ENCODE results near the gene MNT. TPM values are rescaled to one million over a fixed set of nuclear protein-coding genes. Genes with fewer than 3 reads are reported as not detected.

MNT gene
- total and polyA plus RNA-seq, 9 of the 15 experiments (the other 6 are each of a cell fraction or from before 2014, with no cell fraction given), result 0.18 to 23.8 (median 5.3) TPM

DNA sequence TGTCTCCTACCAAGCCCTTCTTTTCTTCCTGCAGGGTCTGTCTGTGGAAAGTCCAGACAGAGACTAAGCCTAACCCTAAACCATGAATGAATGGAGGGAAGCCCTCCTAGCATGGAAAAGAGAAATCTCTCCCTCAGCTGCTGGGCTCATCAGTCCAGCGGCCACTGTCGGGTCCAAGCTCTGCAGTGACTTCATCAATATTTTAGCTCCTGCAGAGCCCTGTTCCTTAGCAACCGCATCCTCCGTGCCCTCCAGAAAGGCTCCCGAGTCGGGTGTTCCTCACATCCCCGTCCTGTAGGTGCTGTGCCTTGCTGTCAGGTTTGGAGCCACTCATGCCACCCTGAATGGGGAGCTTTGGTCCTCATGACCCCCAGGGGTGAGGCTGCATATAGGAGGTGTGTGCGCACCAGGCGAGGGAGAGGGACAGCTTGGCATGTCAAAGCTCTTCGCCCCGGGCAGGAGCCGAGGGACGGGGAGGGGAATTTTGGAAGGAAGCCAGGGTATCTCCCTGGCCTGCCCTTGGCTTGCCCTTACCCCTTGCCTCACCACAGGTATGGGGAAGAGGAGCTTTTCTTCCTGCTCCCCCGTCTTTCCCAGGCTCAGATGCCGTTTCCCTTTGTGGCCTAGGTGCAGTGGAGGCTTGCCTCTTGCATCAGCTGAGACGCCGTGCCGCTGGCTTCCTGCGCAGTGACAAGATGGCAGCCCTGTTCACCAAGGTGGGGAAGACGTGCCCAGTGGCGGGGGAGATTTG is 39.7 kb downstream of the MNT start:
- Histone ChIP-seq H3K9me1 (ENCODE audit: control insufficient read depth, insufficient read depth, low read length) (no peaks in the 10 kb centered on the region), H3K9ac (ENCODE audit: insufficient read depth in 1 of 2, low read depth in 2 of 2, low read length in 2 of 2) (no peak overlapping the region), H3K4me2 (ENCODE audit: insufficient read depth, low read length) (no peak overlapping the region), H3K27ac (ENCODE audit: extremely low read depth, low read depth, low read length) (no peak overlapping the region), H3K4me3 (no peak overlapping the region), H2AFZ (ENCODE audit: low read depth, low read length) (no peak overlapping the region), H3K4me1 (replicated peaks in 1 of 2; ENCODE audit: control insufficient read depth in 2 of 2, insufficient read depth in 2 of 2, low read length in 2 of 2) (peaks cover 8 to 13% of the 10 kb centered on the region in 2 experiments; a peak in 4 of 5 replicates), H3K79me2 (ENCODE audit: control insufficient read depth, insufficient read depth, low read length) (no peaks in the 10 kb centered on the region), H3K9me3 (replicated peaks; ENCODE audit: control insufficient read depth, insufficient read depth, low read depth, low read length) (no peaks in the 10 kb centered on the region), H4K20me1 (replicated peaks; ENCODE audit: control insufficient read depth, insufficient read depth, low read length) (no peaks in the 10 kb centered on the region; the same call in 1 of the 2 replicates), H3K27me3 (ENCODE audit: control insufficient read depth in 2 of 2, insufficient read depth in 2 of 2, low read length in 2 of 2) (no peaks in the 10 kb centered on the region), H3K36me3 (ENCODE audit: control insufficient read depth, insufficient read depth, low read length) (no peaks in the 10 kb centered on the region)
- BruUV-seq (replicated peaks), result no TSS peak
- in situ Hi-C loops (cut with MboI), result no loop called here
- ATAC-seq, result no peak
- TF ChIP-seq MCM3 (IDR thresholded peaks at IDR 0.05) (no peak), HMG20A (CRISPR knock-in tag; conservative IDR thresholded peaks at IDR 0.05) (no peak), RBM34 (IDR thresholded peaks at IDR 0.05; ENCODE audit: borderline replicate concordance, insufficient read depth, low read length) (no peak), HNRNPH1 (optimal IDR thresholded peaks at IDR 0.05; ENCODE audit: low read depth, low read length) (no peak), ZFP30 (CRISPR knock-in tag; IDR thresholded peaks at IDR 0.05; ENCODE audit: borderline replicate concordance) (no peak), ZNF589 (CRISPR knock-in tag; IDR thresholded peaks at IDR 0.05; ENCODE audit: low read depth) (no peak), CEBPG (CRISPR knock-in tag; IDR thresholded peaks at IDR 0.05) (no peak), CEBPG (tag; conservative IDR thresholded peaks at IDR 0.05 in 1 of 2, IDR thresholded peaks at IDR 0.05 in 1 of 2) (no peak), CCNT2 (IDR thresholded peaks at IDR 0.05; ENCODE audit: borderline replicate concordance, extremely low read depth, insufficient read length, low read depth, low read length) (no peak), ZNF3 (CRISPR knock-in tag; IDR thresholded peaks at IDR 0.05) (no peak), TCF3 (CRISPR knock-in tag; IDR thresholded peaks at IDR 0.05) (no peak), NR3C1 (CRISPR knock-in tag; IDR thresholded peaks at IDR 0.05) (no peak)
- TF ChIP-seq, protein P1, sequence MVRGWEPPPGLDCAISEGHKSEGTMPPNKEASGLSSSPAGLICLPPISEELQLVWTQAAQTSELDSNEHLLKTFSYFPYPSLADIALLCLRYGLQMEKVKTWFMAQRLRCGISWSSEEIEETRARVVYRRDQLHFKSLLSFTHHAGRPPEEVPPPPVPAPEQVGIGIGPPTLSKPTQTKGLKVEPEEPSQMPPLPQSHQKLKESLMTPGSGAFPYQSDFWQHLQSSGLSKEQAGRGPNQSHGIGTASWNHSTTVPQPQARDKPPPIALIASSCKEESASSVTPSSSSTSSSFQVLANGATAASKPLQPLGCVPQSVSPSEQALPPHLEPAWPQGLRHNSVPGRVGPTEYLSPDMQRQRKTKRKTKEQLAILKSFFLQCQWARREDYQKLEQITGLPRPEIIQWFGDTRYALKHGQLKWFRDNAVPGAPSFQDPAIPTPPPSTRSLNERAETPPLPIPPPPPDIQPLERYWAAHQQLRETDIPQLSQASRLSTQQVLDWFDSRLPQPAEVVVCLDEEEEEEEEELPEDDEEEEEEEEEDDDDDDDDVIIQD (CRISPR knock-in tag; IDR thresholded peaks at IDR 0.05), result no peak
- TF ChIP-seq, protein P2, sequence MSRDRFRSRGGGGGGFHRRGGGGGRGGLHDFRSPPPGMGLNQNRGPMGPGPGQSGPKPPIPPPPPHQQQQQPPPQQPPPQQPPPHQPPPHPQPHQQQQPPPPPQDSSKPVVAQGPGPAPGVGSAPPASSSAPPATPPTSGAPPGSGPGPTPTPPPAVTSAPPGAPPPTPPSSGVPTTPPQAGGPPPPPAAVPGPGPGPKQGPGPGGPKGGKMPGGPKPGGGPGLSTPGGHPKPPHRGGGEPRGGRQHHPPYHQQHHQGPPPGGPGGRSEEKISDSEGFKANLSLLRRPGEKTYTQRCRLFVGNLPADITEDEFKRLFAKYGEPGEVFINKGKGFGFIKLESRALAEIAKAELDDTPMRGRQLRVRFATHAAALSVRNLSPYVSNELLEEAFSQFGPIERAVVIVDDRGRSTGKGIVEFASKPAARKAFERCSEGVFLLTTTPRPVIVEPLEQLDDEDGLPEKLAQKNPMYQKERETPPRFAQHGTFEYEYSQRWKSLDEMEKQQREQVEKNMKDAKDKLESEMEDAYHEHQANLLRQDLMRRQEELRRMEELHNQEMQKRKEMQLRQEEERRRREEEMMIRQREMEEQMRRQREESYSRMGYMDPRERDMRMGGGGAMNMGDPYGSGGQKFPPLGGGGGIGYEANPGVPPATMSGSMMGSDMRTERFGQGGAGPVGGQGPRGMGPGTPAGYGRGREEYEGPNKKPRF (IDR thresholded peaks at IDR 0.05; ENCODE audit: low read depth, low read length), result no peak
- intact Hi-C loops (cut with micrococcal nuclease), result no loop called here
- WGBS (ENCODE audit: insufficient coverage, low coverage, missing lambda C conversion rate), result 73% methylated on average over 14 of the region's 21 CpGs
- FAIRE-seq, result no peak
- ChIA-PET CTCF (ENCODE audit: low intra/inter-chr PET ratio) (no interaction called here), POLR2A (interaction anchor here (0.6 to 0.8 kb wide), 5 partner anchors 10 to 417 kb away, joined by 3 to 4 read pairs (median 3); partner anchors contain the start of gene TSR1)
- no peak for DNase-seq (ENCODE audit: extremely low read depth in 1 of 4, low spot score in 3 of 4)

All from K562 (cell line).